ENCODE measurements around the gene SLC15A4. TPM values are rescaled to one million over a fixed set of nuclear protein-coding genes. Genes with fewer than 3 reads are reported as not detected.

The SLC15A4 gene
- total RNA-seq (2014; rRNA removed; shearing (Covaris generic)) = 51.6 and 59.5 TPM in 2 replicates

DNA sequence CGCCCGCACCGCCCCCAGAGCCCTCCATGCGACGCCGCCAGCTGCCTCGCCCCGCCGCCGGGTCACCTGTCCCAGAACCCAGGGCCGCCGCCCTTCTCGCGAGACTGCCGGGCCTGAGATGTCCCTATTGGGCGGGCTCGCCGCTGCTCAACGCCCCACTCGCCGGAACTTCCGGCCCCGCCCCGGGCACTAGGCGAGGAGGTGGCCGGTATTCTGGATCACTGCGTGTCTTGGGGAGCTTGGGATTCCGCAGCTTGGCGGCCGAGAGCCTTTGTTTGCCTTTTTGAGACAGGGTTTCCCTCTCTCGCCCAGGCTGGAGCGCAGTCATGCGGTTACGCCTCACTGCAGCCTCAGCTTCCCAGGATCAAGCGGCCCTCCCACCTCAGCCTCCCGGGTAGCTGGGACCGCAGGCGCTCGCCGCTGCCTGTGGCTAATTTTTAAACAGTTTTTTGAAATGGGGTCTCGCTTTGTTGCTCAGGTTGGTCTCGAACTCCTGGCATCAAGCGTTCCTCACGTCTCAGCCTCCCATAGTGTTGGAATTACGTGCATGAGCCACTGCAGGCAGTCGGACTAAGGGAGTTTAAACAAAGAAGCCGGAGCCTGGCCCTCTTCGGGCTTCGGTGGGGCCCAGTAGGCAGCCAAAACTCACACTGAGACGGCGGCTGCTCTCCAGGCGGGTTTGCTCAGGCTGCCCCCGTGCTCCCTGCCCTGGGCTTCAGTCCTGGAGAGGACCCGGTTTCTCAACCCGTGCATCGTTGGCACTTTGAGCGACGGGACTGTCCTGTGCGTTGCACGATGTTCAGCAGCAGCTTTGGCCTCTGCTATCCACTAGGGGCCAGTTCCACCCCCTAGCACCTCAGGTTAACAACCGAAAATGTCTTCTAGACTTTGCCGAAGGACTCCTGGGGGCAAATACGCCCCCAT, at the start of gene SLC15A4:
Gene SLC15A4, minus strand, starts transcription at position 43 of the 924 bp plus-strand sequence. Its CDS starts 15 bp downstream, at position 28.
- peaks cover 32% of the 10 kb centered on the region for H3K36me3 ChIP-seq
- peak; percentile 82 to 93 for DNase-seq (ENCODE audit: low read depth in 1 of 2, low spot score in 2 of 2)
- H3K27me3 ChIP-seq (replicated peaks) = no peaks in the 10 kb centered on the region
- H3K4me3 ChIP-seq = peak within 1 kb of the TSS; percentile 95
- H3K9me3 ChIP-seq (replicated peaks) = no peaks in the 10 kb centered on the region
- H3K27ac ChIP-seq = peak within 1 kb of the TSS; percentile 83
- peaks cover 18% of the 10 kb centered on the region; the same call in 1 of the 2 replicates for H3K4me1 ChIP-seq (replicated peaks)

DNA sequence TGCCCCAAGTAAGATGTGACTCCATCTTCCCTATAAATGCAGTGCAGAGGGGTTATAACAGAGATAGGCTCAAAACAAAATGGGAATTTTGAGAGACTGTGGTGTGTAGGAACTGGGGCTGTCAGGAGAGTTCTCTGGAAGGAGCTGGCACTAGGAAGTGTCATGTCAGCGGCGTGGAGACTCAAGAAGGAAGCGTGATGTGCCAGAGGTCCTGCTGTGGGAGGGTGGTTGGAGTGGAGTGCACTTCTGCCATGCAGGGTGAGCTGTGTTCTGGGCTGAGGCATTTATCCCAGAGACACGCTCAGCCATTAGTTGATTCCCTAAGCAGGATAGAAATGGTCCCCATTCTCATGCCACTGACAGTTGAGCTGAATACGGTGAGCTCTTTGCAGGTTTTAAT, 48.5 kb upstream of the SLC15A4 start:
- Histone ChIP-seq H3K4me3 (no peak overlapping the region), H3K27me3 (replicated peaks) (no peaks in the 10 kb centered on the region), H3K9me3 (replicated peaks) (no peaks in the 10 kb centered on the region), H3K36me3 (no peaks in the 10 kb centered on the region), H3K27ac (no peak overlapping the region), H3K4me1 (replicated peaks) (no peaks in the 10 kb centered on the region)
- DNase-seq (ENCODE audit: low read depth in 1 of 2, low spot score in 2 of 2) = no peak

DNA sequence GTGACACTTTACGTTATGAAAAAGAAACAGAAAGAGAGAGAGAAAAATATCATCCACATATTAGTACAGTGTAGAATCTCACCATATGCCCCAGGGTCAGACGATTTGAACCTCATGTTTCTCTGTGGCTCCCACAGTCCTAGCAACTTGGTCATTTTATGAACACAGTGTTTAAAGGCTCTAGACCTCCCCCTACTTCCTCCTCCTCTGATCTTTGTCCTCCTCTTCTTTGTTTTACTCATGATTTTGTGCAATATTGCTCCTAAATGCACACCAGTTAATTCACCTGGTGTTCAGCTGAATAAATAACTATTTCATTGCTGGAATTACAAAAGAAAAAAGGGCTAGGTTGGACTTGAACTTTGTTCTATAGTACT, 47.7 kb upstream of the SLC15A4 start:
- DNase-seq (ENCODE audit: low read depth in 1 of 2, low spot score in 2 of 2) = no peak
- Histone ChIP-seq H3K36me3 (no peaks in the 10 kb centered on the region), H3K4me1 (replicated peaks) (no peaks in the 10 kb centered on the region), H3K27me3 (replicated peaks) (no peaks in the 10 kb centered on the region), H3K27ac (no peak overlapping the region), H3K9me3 (replicated peaks) (no peaks in the 10 kb centered on the region), H3K4me3 (no peak overlapping the region)

DNA sequence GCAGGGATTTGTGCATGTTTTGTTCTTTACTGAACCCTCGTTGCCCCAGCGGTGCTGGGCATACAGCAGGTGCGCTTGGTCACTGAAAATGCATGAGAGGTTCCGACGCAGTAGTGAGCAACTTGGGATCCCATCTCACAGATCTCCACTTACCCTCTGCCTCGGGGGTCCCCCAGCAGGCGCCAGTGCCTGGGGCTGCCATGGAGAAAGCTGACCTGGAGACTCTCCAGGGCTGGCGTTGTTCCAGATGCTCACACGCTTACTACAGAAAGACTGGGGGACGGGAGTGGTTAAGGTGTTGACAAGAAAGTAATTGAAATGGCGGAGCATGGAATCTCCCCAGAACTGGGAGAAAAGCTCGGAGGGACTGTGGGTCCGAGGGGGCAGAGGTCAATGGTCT, 43.7 kb upstream of the SLC15A4 start:
- no peak for DNase-seq (ENCODE audit: low read depth in 1 of 2, low spot score in 2 of 2)
- Histone ChIP-seq H3K36me3 (no peaks in the 10 kb centered on the region), H3K9me3 (replicated peaks) (no peaks in the 10 kb centered on the region), H3K27me3 (replicated peaks) (no peaks in the 10 kb centered on the region), H3K4me1 (replicated peaks) (no peaks in the 10 kb centered on the region), H3K4me3 (no peak overlapping the region), H3K27ac (no peak overlapping the region)

DNA sequence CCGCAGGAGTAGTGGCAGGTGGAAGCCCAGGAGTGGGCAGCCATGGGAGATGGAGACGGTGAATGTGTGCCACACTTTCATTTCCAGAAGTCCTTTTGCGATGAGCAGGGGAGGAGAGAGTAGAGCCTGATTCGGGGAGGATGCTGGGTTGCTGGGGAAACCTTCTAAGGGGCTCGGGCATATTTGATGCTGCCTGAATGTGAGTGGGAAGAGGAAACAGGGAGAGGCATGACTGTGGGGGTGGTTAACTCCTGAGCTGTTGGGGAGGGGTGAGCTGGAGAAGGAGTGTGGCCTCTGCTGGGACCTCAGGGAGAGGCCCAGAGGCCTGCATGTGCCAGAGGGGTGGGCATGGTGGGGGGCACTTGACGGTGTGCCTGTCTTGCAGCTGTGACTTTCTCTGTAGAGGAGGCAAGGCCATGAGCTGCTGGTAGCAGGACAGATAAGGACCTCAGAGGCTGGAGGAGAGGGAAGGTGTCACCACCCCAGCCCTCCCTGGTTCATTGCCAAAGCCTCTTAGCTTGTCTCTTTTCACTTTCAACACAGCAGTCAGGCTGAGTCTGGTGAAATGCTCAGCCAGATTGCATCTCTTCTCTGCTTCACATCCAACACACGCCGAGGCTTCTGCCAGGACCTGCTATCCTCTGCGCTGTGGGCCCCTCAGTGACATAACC, 40.9 kb upstream of the SLC15A4 start:
- Histone ChIP-seq H3K27me3 (replicated peaks) (no peaks in the 10 kb centered on the region), H3K4me3 (no peak overlapping the region), H3K27ac (no peak overlapping the region), H3K4me1 (replicated peaks) (no peaks in the 10 kb centered on the region), H3K36me3 (no peaks in the 10 kb centered on the region), H3K9me3 (replicated peaks) (no peaks in the 10 kb centered on the region)
- no peak for DNase-seq (ENCODE audit: low read depth in 1 of 2, low spot score in 2 of 2)

DNA sequence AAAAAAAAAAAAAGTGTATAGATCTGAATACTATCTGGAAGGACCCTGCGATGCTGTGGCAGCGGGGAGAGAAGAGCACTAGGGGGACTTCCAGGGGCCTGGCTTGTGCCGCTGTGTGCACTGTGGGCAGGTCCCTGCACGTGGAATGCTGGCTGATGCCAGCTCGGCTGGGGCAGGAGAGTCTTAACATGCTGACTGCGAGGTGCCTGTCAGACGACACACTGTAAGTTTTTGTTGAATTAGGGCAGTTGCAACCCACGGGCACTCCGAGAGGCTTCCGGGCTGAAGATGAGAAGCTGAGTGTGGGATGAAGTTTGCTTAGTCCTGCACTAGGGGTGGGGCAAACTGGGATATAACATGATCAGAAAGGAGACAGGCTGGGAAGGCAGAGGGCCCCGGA, 40.2 kb upstream of the SLC15A4 start:
- H3K4me1 ChIP-seq (replicated peaks) = no peaks in the 10 kb centered on the region
- H3K27ac ChIP-seq = no peak overlapping the region
- no peaks in the 10 kb centered on the region for H3K9me3 ChIP-seq (replicated peaks)
- no peak overlapping the region for H3K4me3 ChIP-seq
- H3K36me3 ChIP-seq = no peaks in the 10 kb centered on the region
- no peak for DNase-seq (ENCODE audit: low read depth in 1 of 2, low spot score in 2 of 2)
- no peaks in the 10 kb centered on the region for H3K27me3 ChIP-seq (replicated peaks)

DNA sequence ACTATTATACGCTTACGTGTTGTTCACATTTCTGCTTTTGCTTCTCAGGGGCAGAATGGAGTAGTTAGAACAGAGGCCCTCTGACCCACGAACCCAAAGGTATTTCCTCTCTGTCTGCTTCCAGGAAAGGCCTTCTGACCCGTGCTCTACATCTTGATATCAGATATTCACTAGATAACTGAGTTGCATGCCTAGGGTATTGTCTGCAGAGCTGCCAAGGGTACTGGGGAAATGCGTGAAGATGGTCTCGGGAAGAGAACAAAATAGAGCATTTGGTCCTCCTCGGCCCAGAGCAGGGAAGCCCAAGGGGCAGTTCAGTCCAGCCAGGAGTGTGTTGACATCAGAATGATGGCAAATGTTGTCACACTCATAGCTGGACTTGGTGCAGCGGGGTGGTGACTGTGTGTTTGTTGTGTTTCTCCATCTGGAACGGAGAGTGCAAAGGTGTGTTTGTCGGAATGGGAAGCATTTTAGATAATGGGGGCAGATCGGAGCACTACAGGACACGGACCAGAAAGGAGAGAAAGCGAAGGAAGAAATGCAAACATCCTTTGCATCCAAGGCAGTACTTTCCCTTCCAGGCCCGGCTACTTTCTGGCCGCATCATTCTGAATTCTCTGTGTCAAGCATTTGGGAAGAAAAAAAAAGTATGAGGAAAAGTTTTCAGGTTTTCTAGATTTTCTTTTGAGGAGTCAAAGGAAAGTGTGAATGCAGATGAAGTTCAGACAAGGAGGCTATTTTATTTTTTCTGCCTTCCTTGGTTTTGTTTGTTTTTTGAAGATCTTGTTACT, 37.7 kb upstream of the SLC15A4 start:
- Histone ChIP-seq H3K9me3 (replicated peaks) (no peaks in the 10 kb centered on the region), H3K36me3 (no peaks in the 10 kb centered on the region), H3K4me3 (no peak overlapping the region), H3K27ac (no peak overlapping the region), H3K27me3 (replicated peaks) (no peaks in the 10 kb centered on the region), H3K4me1 (replicated peaks) (no peaks in the 10 kb centered on the region)
- no peak for DNase-seq (ENCODE audit: low read depth in 1 of 2, low spot score in 2 of 2)

DNA sequence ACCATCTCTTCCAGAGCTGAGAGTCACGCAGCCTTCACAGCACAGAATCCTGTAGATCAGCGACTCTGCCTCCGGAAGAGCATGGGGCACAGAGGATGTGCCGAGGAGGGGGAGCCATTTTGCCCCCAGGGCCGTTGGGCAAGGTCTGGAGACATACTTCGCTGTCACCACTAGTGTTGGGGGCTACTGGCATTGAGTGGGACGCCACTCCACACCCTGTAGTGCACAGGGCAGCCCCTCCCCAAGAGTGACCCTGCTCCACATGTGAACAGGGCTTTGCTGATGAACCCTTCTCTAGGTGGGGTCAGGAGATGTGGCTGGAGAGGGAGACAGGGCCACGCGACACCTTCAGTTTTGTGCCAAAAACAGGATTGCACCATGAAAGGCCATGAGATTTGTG, 35.6 kb upstream of the SLC15A4 start:
- no peak for DNase-seq (ENCODE audit: low read depth in 1 of 2, low spot score in 2 of 2)
- no peak overlapping the region for H3K4me3 ChIP-seq
- no peaks in the 10 kb centered on the region for H3K36me3 ChIP-seq
- no peak overlapping the region for H3K27ac ChIP-seq
- no peaks in the 10 kb centered on the region for H3K27me3 ChIP-seq (replicated peaks)
- no peaks in the 10 kb centered on the region for H3K9me3 ChIP-seq (replicated peaks)
- H3K4me1 ChIP-seq (replicated peaks) = no peaks in the 10 kb centered on the region

DNA sequence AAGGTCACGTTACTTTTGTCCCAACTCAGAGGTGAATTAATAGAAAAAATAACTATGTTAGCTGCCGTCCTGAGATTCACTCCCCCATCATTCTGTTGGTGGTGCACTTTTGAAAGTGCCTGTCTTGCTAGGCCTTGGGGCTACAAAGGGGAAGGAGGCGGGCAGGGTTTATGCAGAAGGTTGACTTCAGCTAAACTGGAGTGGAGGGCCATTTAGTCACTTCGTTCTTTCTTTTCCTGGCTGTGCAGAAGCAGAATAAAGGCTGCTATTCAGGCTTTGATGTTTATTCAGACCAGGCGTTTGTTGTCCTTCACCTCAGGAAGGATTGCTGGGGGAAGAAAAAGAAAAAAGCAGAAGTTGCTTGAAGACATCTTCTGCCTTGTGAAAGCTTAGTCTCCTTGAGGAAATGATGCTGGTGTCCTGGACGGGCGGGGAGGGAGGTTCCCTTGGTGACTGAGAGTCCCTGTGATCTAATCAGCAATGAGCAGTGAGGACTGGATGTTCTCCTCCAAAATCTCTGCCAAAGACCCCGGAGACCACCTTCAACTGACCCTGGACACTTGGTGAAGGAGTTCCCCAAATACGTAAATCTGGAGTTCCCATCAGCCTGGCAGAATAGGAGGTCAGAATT, 33.5 kb upstream of the SLC15A4 start:
- no peaks in the 10 kb centered on the region for H3K36me3 ChIP-seq
- no peaks in the 10 kb centered on the region for H3K4me1 ChIP-seq (replicated peaks)
- no peaks in the 10 kb centered on the region for H3K27me3 ChIP-seq (replicated peaks)
- H3K9me3 ChIP-seq (replicated peaks) = no peaks in the 10 kb centered on the region
- H3K27ac ChIP-seq = no peak overlapping the region
- no peak for DNase-seq (ENCODE audit: low read depth in 1 of 2, low spot score in 2 of 2)
- H3K4me3 ChIP-seq = no peak overlapping the region

DNA sequence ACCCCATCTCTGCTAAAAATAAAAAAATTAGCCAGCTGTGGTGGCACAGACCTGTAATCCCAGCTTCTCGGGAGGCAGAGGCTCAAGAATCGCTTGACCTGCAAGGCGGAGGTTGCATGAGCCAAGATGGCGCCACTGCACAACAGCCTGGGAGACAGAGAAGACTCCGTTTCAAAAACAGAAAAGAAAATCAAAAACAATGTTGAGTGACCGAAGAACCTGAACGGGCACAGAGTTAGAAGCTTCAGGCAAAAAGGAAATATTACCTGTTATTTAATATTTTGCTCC, 33.0 kb upstream of the SLC15A4 start:
- no peak for DNase-seq (ENCODE audit: low read depth in 1 of 2, low spot score in 2 of 2)
- Histone ChIP-seq H3K27me3 (replicated peaks) (no peaks in the 10 kb centered on the region), H3K4me3 (no peak overlapping the region), H3K4me1 (replicated peaks) (no peaks in the 10 kb centered on the region), H3K27ac (no peak overlapping the region), H3K36me3 (no peaks in the 10 kb centered on the region), H3K9me3 (replicated peaks) (no peaks in the 10 kb centered on the region)

DNA sequence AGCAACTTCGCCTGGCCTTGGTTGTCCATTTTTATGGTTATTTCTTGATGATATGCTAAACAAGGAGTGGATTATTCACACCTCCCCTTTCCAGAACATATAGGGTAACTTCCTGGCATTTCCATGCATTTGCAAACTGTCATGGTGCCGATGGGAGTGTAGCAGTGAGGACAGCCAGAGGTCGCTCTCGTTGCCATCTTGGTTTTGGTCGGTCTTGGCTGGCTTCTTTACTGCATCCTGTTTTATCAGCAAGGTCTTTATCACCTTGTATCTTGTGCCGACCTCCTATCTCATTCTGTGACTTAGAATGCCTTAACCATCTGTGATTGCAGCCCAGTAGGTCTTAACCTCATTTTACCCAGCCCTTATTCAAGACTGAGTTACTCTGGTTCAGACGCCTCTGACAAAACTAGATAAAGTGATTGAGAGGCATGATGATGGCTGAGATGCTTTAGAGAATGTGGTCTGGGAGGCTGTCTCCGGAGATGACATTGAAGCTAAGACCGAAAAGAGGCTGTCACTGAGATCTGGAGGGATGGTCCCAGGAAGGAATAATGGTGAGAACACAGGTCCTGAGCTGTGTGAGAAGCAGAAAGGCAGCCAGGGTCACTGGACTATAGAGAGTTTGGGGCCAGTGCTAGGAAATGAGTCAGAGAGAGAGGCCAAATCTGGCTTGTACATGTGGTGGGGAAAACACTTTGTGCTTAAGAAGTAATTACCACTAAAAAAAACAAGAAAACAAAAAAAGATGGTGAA, 32.5 kb upstream of the SLC15A4 start:
- H3K36me3 ChIP-seq = no peaks in the 10 kb centered on the region
- no peaks in the 10 kb centered on the region for H3K4me1 ChIP-seq (replicated peaks)
- H3K27ac ChIP-seq = no peak overlapping the region
- no peak for DNase-seq (ENCODE audit: low read depth in 1 of 2, low spot score in 2 of 2)
- H3K4me3 ChIP-seq = no peak overlapping the region
- no peaks in the 10 kb centered on the region for H3K9me3 ChIP-seq (replicated peaks)
- no peaks in the 10 kb centered on the region for H3K27me3 ChIP-seq (replicated peaks)

DNA sequence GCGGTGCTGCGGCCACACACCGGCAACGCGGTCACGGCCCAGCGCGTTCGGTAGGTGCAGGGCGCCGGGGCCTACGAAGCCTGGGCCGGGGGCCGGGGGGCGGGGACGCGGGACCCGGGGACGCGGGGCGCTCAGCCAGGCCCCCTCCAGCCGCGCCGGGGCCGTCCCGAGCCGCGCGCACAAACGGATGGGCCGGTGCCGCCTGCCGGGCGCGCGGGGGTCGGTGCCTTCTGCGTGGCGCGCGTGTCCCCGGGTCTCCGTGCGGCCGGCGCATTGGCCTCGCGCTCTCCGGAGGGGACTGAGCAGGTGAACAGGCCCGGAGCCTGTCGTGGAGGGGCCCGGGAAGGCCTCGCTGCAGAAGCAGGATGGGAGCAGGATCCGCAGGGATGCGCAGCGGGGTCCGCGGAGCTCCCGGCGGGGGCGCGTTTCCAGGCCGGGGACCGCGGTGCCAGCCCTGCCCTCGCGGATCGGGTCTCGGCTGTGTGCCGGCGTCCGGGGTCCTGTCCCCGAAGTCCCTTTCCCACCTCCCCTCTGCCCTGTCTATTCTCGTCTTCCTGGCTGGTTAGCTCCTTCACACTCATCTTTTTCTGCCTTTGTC, 29.9 kb upstream of the SLC15A4 start:
- Histone ChIP-seq H3K4me1 (replicated peaks) (no peaks in the 10 kb centered on the region), H3K9me3 (replicated peaks) (no peaks in the 10 kb centered on the region), H3K27ac (no peak overlapping the region), H3K27me3 (replicated peaks) (no peaks in the 10 kb centered on the region), H3K4me3 (no peak overlapping the region), H3K36me3 (no peaks in the 10 kb centered on the region)
- DNase-seq (ENCODE audit: low read depth in 1 of 2, low spot score in 2 of 2) = no peak

All from SJSA1 (cell line).